ENCODE measurements around the gene PSMC5. TPM values are rescaled to one million over a fixed set of nuclear protein-coding genes. Genes with fewer than 3 reads are reported as not detected.

The PSMC5 gene
- total and polyA plus RNA-seq, 9 of the 15 experiments (the other 6 are each of a cell fraction or from before 2014, with no cell fraction given), result 89.2 to 393 (median 161) TPM

GRCh38 chr17:63827002-63827800 lies at the start of gene PSMC5, which contains the start of gene FTSJ3 (continued):
- TF ChIP-seq E2F1 (CRISPR knock-in tag; IDR thresholded peaks at IDR 0.05) (peak; percentile 92), CREM (IDR thresholded peaks at IDR 0.05; ENCODE audit: low read depth) (peak; percentile 81), ZNF41 (CRISPR knock-in tag; conservative IDR thresholded peaks at IDR 0.05) (no peak), KDM1A (IDR thresholded peaks at IDR 0.05) (no peak), TEAD1 (CRISPR knock-in tag; IDR thresholded peaks at IDR 0.05) (peak in 1 of 2 experiments; percentile 75; a peak in 1 of 4 replicates), CEBPZ (IDR thresholded peaks at IDR 0.05; ENCODE audit: borderline replicate concordance, low read depth, low read length) (no peak), MAFK (IDR thresholded peaks at IDR 0.05; ENCODE audit: low read length) (peak; percentile 74), MTF1 (CRISPR knock-in tag; IDR thresholded peaks at IDR 0.05; ENCODE audit: borderline replicate concordance) (no peak), ZNF780A (CRISPR knock-in tag; IDR thresholded peaks at IDR 0.05) (no peak), TAF7 (tag; IDR thresholded peaks at IDR 0.05) (peak; percentile 79), ETS1 (conservative IDR thresholded peaks at IDR 0.05; ENCODE audit: control insufficient read depth, low read depth, low read length) (peak; percentile 85; the same call in 1 of the 2 replicates), BRCA1 (IDR thresholded peaks at IDR 0.05) (no peak), BRCA1 (CRISPR knock-in tag; IDR thresholded peaks at IDR 0.05) (no peak), PTTG1 (tag; IDR thresholded peaks at IDR 0.05; ENCODE audit: low read depth) (no peak), ZNF592 (IDR thresholded peaks at IDR 0.05) (no peak), CREB1 (IDR thresholded peaks at IDR 0.05) (peak; percentile 55; the same call in 1 of the 2 replicates), CREB1 (CRISPR knock-in tag; IDR thresholded peaks at IDR 0.05) (peak; percentile 74), GABPB2 (CRISPR knock-in tag; conservative IDR thresholded peaks at IDR 0.05) (no peak)

Measured in K562 (cell line).